Endothelial cell of umbilical vein (primary cell): ENCODE data around the gene HABP2. TPM values are rescaled to one million over a fixed set of nuclear protein-coding genes. Genes with fewer than 3 reads are reported as not detected.

Experiments
- BruUV-seq: library from RNA; stranded (reverse); fragments of 400-500 nt; replicated peaks from 2 replicates; lab custom pipeline; 2021; lab: Mats Ljungman, UMichigan
- CTCF ChIA-PET: fragments of 300-600, 350-600 bp; sonication (Branson Sonifier 250); formaldehyde crosslinking; loops from one replicate; lab custom pipeline; 2021; ENCODE audit warnings: antibody characterized with exemption, inconsistent platforms; lab: Charles Lee
- POLR2A ChIA-PET: fragments of 300-600, 350-600 bp; sonication (Branson Sonifier 250); formaldehyde crosslinking; loops from one replicate; lab custom pipeline; 2021; ENCODE audit warnings: antibody characterized with exemption, inconsistent platforms; lab: Charles Lee
- DNase-seq: peaks from one replicate; pipeline ENCODE4 v3.0.0-alpha.2; 2011; ENCODE audit warnings: low read depth, low spot score
- FAIRE-seq: peaks from 2 replicates; lab custom pipeline; 2011; peaks lifted over from hg19 to GRCh38; lab: Jason Lieb, UNC
- H2AFZ ChIP-seq: 2 replicates; pipeline ENCODE4 v1.6.0; 2012; ENCODE audit warnings: low read depth, low read length, control low read depth, inconsistent platforms
- H3K27ac ChIP-seq: 2 replicates; pipeline ENCODE4 v1.5.1; 2011; ENCODE audit warnings: low read depth, mild to moderate bottlenecking, control low read depth, low read length, moderate library complexity; ENCODE audit not compliant: insufficient read depth
- H3K27me3 ChIP-seq, 2 experiments: 2 replicates each; pipeline versions ENCODE4 v1.6.0 to v1.6.1; 2011; ENCODE audit warnings: low read length in 2 of 2, mixed read lengths in 1 of 2; ENCODE audit not compliant: control insufficient read depth in 2 of 2, insufficient read depth in 2 of 2
- H3K36me3 ChIP-seq, 2 experiments: 2 replicates in 1 of 2; 3 replicates in 1 of 2; pipeline ENCODE4 v1.5.1; 2011; ENCODE audit warnings: low read length in 2 of 2, mild to moderate bottlenecking in 1 of 2, moderate library complexity in 1 of 2; ENCODE audit not compliant: control insufficient read depth in 2 of 2, insufficient read depth in 2 of 2; ENCODE audit errors: extremely low read depth in 1 of 2
- H3K4me1 ChIP-seq: 3 replicates; pipeline ENCODE4 v1.5.1; 2011; ENCODE audit warnings: mild to moderate bottlenecking, low read length; ENCODE audit not compliant: control insufficient read depth, insufficient read depth; ENCODE audit errors: extremely low read depth
- H3K4me2 ChIP-seq: 2 replicates; pipeline ENCODE4 v1.6.1; 2011; ENCODE audit warnings: low read length, control low read depth, mixed read lengths; ENCODE audit not compliant: insufficient read depth
- H3K4me3 ChIP-seq, 3 experiments: fragments of 200-600 bp in 1 of 3; sonication (generic), shearing (Covaris generic) in 1 of 3; replicated peaks in 1 of 3; 2 replicates each; pipeline ENCODE4 v1.5.1; 2011 to 2016; ENCODE audit warnings: control low read depth in 3 of 3, low read length in 3 of 3, mild to moderate bottlenecking in 2 of 3, inconsistent platforms in 1 of 3, low read depth in 1 of 3, moderate library complexity in 1 of 3; ENCODE audit not compliant: insufficient read depth in 1 of 3
- H3K79me2 ChIP-seq: 2 replicates; pipeline ENCODE4 v1.6.0; 2012; ENCODE audit warnings: low read length, inconsistent platforms; ENCODE audit not compliant: control insufficient read depth, insufficient read depth
- H3K9ac ChIP-seq: replicated peaks from 2 replicates; pipeline ENCODE3; 2011; ENCODE audit warnings: low read length, control low read depth; ENCODE audit not compliant: insufficient read depth; ENCODE audit errors: extremely low read depth
- H3K9me1 ChIP-seq: replicated peaks from 3 replicates; pipeline ENCODE4 v1.6.0; 2011; ENCODE audit warnings: mild to moderate bottlenecking, low read length; ENCODE audit not compliant: control insufficient read depth, insufficient read depth; ENCODE audit errors: extremely low read depth
- H3K9me3 ChIP-seq: replicated peaks from 2 replicates; pipeline ENCODE4 v1.5.1; 2012; ENCODE audit warnings: low read length, inconsistent platforms; ENCODE audit not compliant: control insufficient read depth, insufficient read depth
- H4K20me1 ChIP-seq: replicated peaks from 2 replicates; pipeline ENCODE3; 2011; ENCODE audit warnings: mild to moderate bottlenecking, low read length; ENCODE audit not compliant: control insufficient read depth, insufficient read depth; ENCODE audit errors: extremely low read depth
- CTCF ChIP-seq, 2 donors: IDR thresholded peaks; 1 replicate in 1 of 2; 2 replicates in 1 of 2; pipeline ENCODE4 v1.5.1; 2011; ENCODE audit warnings: low read length in 2 of 2, mild to moderate bottlenecking in 2 of 2, moderate library complexity in 2 of 2, control low read depth in 1 of 2, inconsistent platforms in 1 of 2, low read depth in 1 of 2; ENCODE audit not compliant: insufficient read depth in 1 of 2; ENCODE audit errors: extremely low read depth in 1 of 2
- EZH2 ChIP-seq: IDR thresholded peaks from 2 replicates; pipeline ENCODE4 v1.6.1; 2012; ENCODE audit warnings: borderline replicate concordance, low read depth, mild to moderate bottlenecking, moderate library complexity, low read length, inconsistent platforms; ENCODE audit not compliant: severe bottlenecking
- FOS ChIP-seq: IDR thresholded peaks from 2 replicates; pipeline ENCODE4 v1.6.1; 2011; ENCODE audit warnings: mild to moderate bottlenecking, low read length, moderate library complexity, borderline replicate concordance; ENCODE audit not compliant: insufficient read depth
- GATA2 ChIP-seq: IDR thresholded peaks from 2 replicates; pipeline ENCODE4 v1.7.0; 2011; ENCODE audit warnings: low read depth, mild to moderate bottlenecking, moderate library complexity, mixed read lengths, low read length; ENCODE audit not compliant: insufficient read length, insufficient read depth
- JUN ChIP-seq: IDR thresholded peaks from 2 replicates; pipeline ENCODE4 v1.6.1; 2011; ENCODE audit warnings: borderline replicate concordance, low read depth; ENCODE audit not compliant: insufficient read length, insufficient read depth
- MAX ChIP-seq: IDR thresholded peaks from 2 replicates; pipeline ENCODE4 v1.6.1; 2011; ENCODE audit not compliant: insufficient read depth, insufficient read length
- MYC ChIP-seq: IDR thresholded peaks from one replicate; pipeline ENCODE4 v1.6.1; 2011; ENCODE audit warnings: mild to moderate bottlenecking, low read depth, low read length
- POLR2A ChIP-seq: IDR thresholded peaks from 2 replicates; pipeline ENCODE4 v1.6.1; 2012; ENCODE audit warnings: low read depth, mild to moderate bottlenecking, control low read depth, low read length
- POLR2AphosphoS5 ChIP-seq: IDR thresholded peaks from 2 replicates; pipeline ENCODE4 v1.6.1; 2012; ENCODE audit warnings: low read depth, mild to moderate bottlenecking, control low read depth, low read length, moderate library complexity; ENCODE audit not compliant: insufficient read depth
- dilution Hi-C: fragments of 300-500 bp; cut with MboI; formaldehyde crosslinking; loops from one replicate; pipeline ENCODE4 v1.15.0; 2019; ENCODE audit warnings: low sequenced_read_pairs; ENCODE audit not compliant: extremely low pct_ligation_motif_present
- intact Hi-C: fragments of 100-400 bp; cut with micrococcal nuclease; formaldehyde crosslinking; loops from one replicate; pipeline ENCODE4 v1.10.0; 2022
- polyA plus RNA-seq, 4 experiments: library from polyadenylated mRNA; depleted of rRNA in 3 of 4; stranded (reverse) in 3 of 4; unstranded in 1 of 4; fragments of >200 nt; gene quantifications; 2 replicates each; pipeline versions ENCODE4 v1.2.1 to v1.2.3, GENCODE V29; 2011 to 2012; ENCODE audit warnings: missing spikeins in 1 of 4
- total RNA-seq: library from RNA; stranded (reverse); gene quantifications from 2 replicates; pipeline ENCODE4 v1.2.3, GENCODE V29; 2021

Gene HABP2
- total and polyA plus RNA-seq, 2 donors (not counting 3 experiments of a cell fraction or from before 2014, with no cell fraction given) = 0.04 TPM; not detected in 1

- Histone ChIP-seq H3K36me3 (no peaks in the 10 kb centered on the region), H3K9ac (no peak overlapping the region), H3K4me1 (no peaks in the 10 kb centered on the region), H3K27me3 (no peaks in the 10 kb centered on the region), H2AFZ (no peak overlapping the region), H3K4me2 (no peak overlapping the region), H3K27ac (no peak overlapping the region), H3K9me1 (no peaks in the 10 kb centered on the region), H4K20me1 (no peaks in the 10 kb centered on the region), H3K4me3 (no peak overlapping the region), H3K9me3 (no peaks in the 10 kb centered on the region), H3K79me2 (no peaks in the 10 kb centered on the region)
- TF ChIP-seq CTCF (IDR thresholded peaks at IDR 0.05; ENCODE audit: extremely low read depth in 1 of 2, insufficient read depth in 1 of 2, low read depth in 1 of 2, low read length in 2 of 2) (no peak), POLR2AphosphoS5 (no peak), JUN (no peak), MAX (no peak), POLR2A (no peak), GATA2 (no peak), EZH2 (no peak), FOS (no peak), MYC (no peak)
- CTCF ChIA-PET = no interaction called here
- FAIRE-seq (no peak), DNase-seq (no peak)
- POLR2A ChIA-PET = no interaction called here
- no TSS peak for BruUV-seq
- dilution Hi-C loops = no loop called here
- intact Hi-C loops = no loop called here
Measured at GRCh38 chr10:113626809-113627355, 74.0 kb downstream of the HABP2 start.
